Esophagus muscularis mucosa (tissue), 4 donors: ENCODE data around the gene ENTPD8. TPM values are rescaled to one million over a fixed set of nuclear protein-coding genes. Genes with fewer than 3 reads are reported as not detected.
A peak's percentile ranks its signal among the peaks of the same experiment; 100 is the strongest.

Source experiments
- DNase-seq: peaks from one replicate; pipeline ENCODE4 v3.0.0-alpha.2; 2017; ENCODE audit errors: extremely low spot score
- H3K27ac ChIP-seq, 4 donors: fragments of 200-600 bp; sonication (generic); replicated peaks in 1 of 4; 1 replicate in 3 of 4; 2 replicates in 1 of 4; pipeline ENCODE4 v1.5.1; 2016 to 2019; ENCODE audit warnings: mild to moderate bottlenecking in 1 of 4
- H3K27me3 ChIP-seq, 4 donors: fragments of 200-600 bp; sonication (generic); one replicate each; pipeline versions ENCODE4 v1.5.1 to v1.6.0; 2016 to 2019
- H3K36me3 ChIP-seq, 4 donors: fragments of 200-600 bp; sonication (generic); one replicate each; pipeline ENCODE4 v1.5.1; 2016 to 2019
- H3K4me1 ChIP-seq, 4 donors: fragments of 200-600 bp; sonication (generic); one replicate each; pipeline ENCODE4 v1.5.1; 2016 to 2019
- H3K4me3 ChIP-seq, 4 donors: fragments of 200-600 bp; sonication (generic); 1 replicate in 2 of 4; 2 replicates in 2 of 4; pipeline ENCODE4 v1.5.1; 2016 to 2019; ENCODE audit warnings: mild to moderate bottlenecking in 4 of 4, moderate library complexity in 1 of 4
- H3K9me3 ChIP-seq, 4 donors: fragments of 200-600 bp; sonication (generic); 1 replicate in 3 of 4; 2 replicates in 1 of 4; pipeline ENCODE4 v1.5.1; 2016 to 2019
- EP300 ChIP-seq: sonication (generic); formaldehyde crosslinking; IDR thresholded peaks from one replicate; pipeline ENCODE4 v1.6.1; 2017; ENCODE audit warnings: antibody characterized with exemption
- POLR2A ChIP-seq: fragments of 450-650 bp; IDR thresholded peaks from one replicate; pipeline ENCODE4 v1.6.1; 2017; ENCODE audit warnings: antibody characterized with exemption, moderate library complexity, mild to moderate bottlenecking, low read depth
- POLR2AphosphoS5 ChIP-seq, 2 donors: sonication (generic); formaldehyde crosslinking; IDR thresholded peaks; one replicate each; pipeline ENCODE4 v1.6.1; 2017; ENCODE audit warnings: antibody characterized with exemption in 2 of 2
- WGBS: methylation state at CpG from one replicate; pipeline ENCODE4 v1.1.5; 2018; 5-methylcytosine and 5-hydroxymethylcytosine counted together
- intact Hi-C: fragments of 100-400 bp; cut with DNase I; formaldehyde crosslinking; loops from one replicate; pipeline ENCODE4 v1.15.1; 2023
- total RNA-seq, 4 donors: library from RNA; depleted of rRNA; stranded (reverse); fragments of >200 nt; gene quantifications; one replicate each; pipeline versions ENCODE4 v1.1.0 to v1.2.1, GENCODE V29; 2016
- TF ChIP-seq, protein P1 (sequence below), 3 experiments: fragments of 200-600 bp in 2 of 3; fragments of 450-650 bp in 1 of 3; sonication (generic) in 2 of 3; IDR thresholded peaks; one replicate each; pipeline ENCODE4 v1.5.1; 2017 to 2019; ENCODE audit warnings: antibody characterized with exemption in 3 of 3, mild to moderate bottlenecking in 2 of 3, moderate library complexity in 1 of 3

Gene ENTPD8, protein sequence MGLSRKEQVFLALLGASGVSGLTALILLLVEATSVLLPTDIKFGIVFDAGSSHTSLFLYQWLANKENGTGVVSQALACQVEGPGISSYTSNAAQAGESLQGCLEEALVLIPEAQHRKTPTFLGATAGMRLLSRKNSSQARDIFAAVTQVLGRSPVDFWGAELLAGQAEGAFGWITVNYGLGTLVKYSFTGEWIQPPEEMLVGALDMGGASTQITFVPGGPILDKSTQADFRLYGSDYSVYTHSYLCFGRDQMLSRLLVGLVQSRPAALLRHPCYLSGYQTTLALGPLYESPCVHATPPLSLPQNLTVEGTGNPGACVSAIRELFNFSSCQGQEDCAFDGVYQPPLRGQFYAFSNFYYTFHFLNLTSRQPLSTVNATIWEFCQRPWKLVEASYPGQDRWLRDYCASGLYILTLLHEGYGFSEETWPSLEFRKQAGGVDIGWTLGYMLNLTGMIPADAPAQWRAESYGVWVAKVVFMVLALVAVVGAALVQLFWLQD
- total RNA-seq: not detected

GRCh38 chr9:137441289-137441934, at the start of gene ENTPD8:
Gene ENTPD8 (minus strand): TSS chr9:137441357. CDS start chr9:137438285, 3,072 bp downstream.
- no peaks in the 10 kb centered on the region for H3K9me3 ChIP-seq
- H3K36me3 ChIP-seq: no peaks in the 10 kb centered on the region
- WGBS: no CpG with 5 or more reads among the region's 62 CpGs
- peaks cover 0 to 79% (median 13%) of the 10 kb centered on the region in 4 donors for H3K27me3 ChIP-seq
- H3K27ac ChIP-seq: no peak within 1 kb of the TSS
- peak within 1 kb of the TSS; percentile 43 to 55 (median 46) for H3K4me3 ChIP-seq
- DNase-seq: no peak
- TF ChIP-seq POLR2A: no peak
- no peak for TF ChIP-seq POLR2AphosphoS5 (IDR thresholded peaks at IDR 0.05)
- TF ChIP-seq EP300: no peak
- TF ChIP-seq, protein P1, sequence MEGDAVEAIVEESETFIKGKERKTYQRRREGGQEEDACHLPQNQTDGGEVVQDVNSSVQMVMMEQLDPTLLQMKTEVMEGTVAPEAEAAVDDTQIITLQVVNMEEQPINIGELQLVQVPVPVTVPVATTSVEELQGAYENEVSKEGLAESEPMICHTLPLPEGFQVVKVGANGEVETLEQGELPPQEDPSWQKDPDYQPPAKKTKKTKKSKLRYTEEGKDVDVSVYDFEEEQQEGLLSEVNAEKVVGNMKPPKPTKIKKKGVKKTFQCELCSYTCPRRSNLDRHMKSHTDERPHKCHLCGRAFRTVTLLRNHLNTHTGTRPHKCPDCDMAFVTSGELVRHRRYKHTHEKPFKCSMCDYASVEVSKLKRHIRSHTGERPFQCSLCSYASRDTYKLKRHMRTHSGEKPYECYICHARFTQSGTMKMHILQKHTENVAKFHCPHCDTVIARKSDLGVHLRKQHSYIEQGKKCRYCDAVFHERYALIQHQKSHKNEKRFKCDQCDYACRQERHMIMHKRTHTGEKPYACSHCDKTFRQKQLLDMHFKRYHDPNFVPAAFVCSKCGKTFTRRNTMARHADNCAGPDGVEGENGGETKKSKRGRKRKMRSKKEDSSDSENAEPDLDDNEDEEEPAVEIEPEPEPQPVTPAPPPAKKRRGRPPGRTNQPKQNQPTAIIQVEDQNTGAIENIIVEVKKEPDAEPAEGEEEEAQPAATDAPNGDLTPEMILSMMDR (IDR thresholded peaks at IDR 0.05): no peak
- H3K4me1 ChIP-seq: peaks cover 7 to 23% (median 16%) of the 10 kb centered on the region in 4 donors
- intact Hi-C loops: no loop called here

GRCh38 chr9:137490532-137491186, 49.5 kb upstream of the ENTPD8 start:
- no peak overlapping the region for H3K4me3 ChIP-seq
- H3K4me1 ChIP-seq: peaks cover 0 to 4% (median 2%) of the 10 kb centered on the region in 4 donors
- no peak overlapping the region for H3K27ac ChIP-seq
- H3K27me3 ChIP-seq: no peaks in the 10 kb centered on the region
- TF ChIP-seq, protein P1 (IDR thresholded peaks at IDR 0.05): no peak
- no peak for TF ChIP-seq POLR2A
- no peak for TF ChIP-seq EP300
- TF ChIP-seq POLR2AphosphoS5 (IDR thresholded peaks at IDR 0.05): no peak
- WGBS: 88% methylated on average over 9 of the region's 9 CpGs
- intact Hi-C loops: no loop called here
- H3K36me3 ChIP-seq: peaks cover 0 to 29% (median 14%) of the 10 kb centered on the region in 4 donors
- H3K9me3 ChIP-seq: no peaks in the 10 kb centered on the region
- no peak for DNase-seq

DNA sequence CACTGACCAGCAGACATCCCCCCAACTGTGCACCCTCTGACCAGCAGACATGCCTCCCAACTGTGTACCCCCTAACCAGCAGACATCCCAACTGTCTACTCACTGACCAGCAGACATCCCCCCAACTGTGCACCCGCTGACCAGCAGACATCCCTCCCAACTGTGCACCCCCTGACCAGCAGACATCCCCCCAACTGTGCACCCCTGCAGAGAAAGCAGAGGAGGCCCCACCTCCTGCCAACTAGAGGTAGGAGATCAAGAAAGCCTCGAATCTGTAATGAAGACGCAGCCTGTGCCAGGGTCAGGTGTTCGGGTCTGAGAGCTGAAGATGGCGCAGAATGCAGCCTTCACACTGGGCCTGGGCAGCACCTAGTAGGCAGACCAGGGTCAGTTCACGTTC, 47.7 kb upstream of the ENTPD8 start:
- no peak for TF ChIP-seq EP300
- TF ChIP-seq POLR2A: no peak
- TF ChIP-seq, protein P1 (IDR thresholded peaks at IDR 0.05): no peak
- TF ChIP-seq POLR2AphosphoS5 (IDR thresholded peaks at IDR 0.05): no peak
- WGBS: 92% methylated on average over 6 of the region's 6 CpGs
- H3K4me1 ChIP-seq: peaks cover 0 to 3% (median under 1%) of the 10 kb centered on the region in 4 donors
- H3K27ac ChIP-seq: no peak overlapping the region
- intact Hi-C loops: no loop called here
- H3K4me3 ChIP-seq: no peak overlapping the region
- H3K27me3 ChIP-seq: no peaks in the 10 kb centered on the region
- H3K36me3 ChIP-seq: peaks cover 0 to 29% (median 13%) of the 10 kb centered on the region in 4 donors
- DNase-seq: no peak
- no peaks in the 10 kb centered on the region for H3K9me3 ChIP-seq

DNA sequence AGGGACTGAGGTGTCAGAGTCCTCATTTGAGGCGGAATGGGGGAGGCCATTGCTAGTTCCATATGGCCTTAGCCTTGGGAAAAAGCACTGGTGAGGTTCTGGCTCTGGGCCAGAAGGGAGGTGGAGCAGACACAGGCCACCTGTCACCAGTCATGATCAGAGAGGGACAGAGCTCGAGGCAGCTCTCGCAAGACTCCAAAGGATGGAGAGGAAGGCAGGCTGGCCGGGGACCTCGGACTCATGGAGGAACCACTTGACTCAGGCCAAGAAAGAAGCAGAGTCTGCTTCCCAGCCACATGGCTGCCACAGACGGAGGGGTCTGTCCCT, 47.1 kb upstream of the ENTPD8 start:
- no peaks in the 10 kb centered on the region for H3K27me3 ChIP-seq
- DNase-seq: no peak
- TF ChIP-seq POLR2A: no peak
- TF ChIP-seq, protein P1 (IDR thresholded peaks at IDR 0.05): no peak
- no peak for TF ChIP-seq EP300
- no peak for TF ChIP-seq POLR2AphosphoS5 (IDR thresholded peaks at IDR 0.05)
- H3K4me3 ChIP-seq: no peak overlapping the region
- no peak overlapping the region for H3K27ac ChIP-seq
- H3K4me1 ChIP-seq: no peaks in the 10 kb centered on the region
- H3K9me3 ChIP-seq: no peaks in the 10 kb centered on the region
- WGBS: 49% methylated on average over 3 of the region's 6 CpGs
- peaks cover 0 to 29% (median 13%) of the 10 kb centered on the region in 4 donors for H3K36me3 ChIP-seq
- intact Hi-C loops: no loop called here
